Activated CD8-positive, alpha-beta T cell treated with anti-CD3 and anti-CD28 coated beads for 36 hours (primary cell): ENCODE results near the gene ACTL10. TPM values are rescaled to one million over a fixed set of nuclear protein-coding genes. Genes with fewer than 3 reads are reported as not detected.

ENCODE experiments used
- ATAC-seq: fragments of 200-7000 bp; cut with Tn5 transposase; one replicate; pipeline ENCODE4 v1.10.0; 2021; ENCODE audit warnings: mild to moderate bottlenecking, moderate library complexity
- CTCF ChIA-PET: fragments of 350-600 bp; sonication (Branson Sonifier 250); formaldehyde crosslinking; loops from one replicate; lab custom pipeline; 2021; ENCODE audit warnings: antibody characterized with exemption; lab: Charles Lee
- POLR2A ChIA-PET: fragments of 350-600 bp; sonication (Branson Sonifier 250); formaldehyde crosslinking; loops from one replicate; lab custom pipeline; 2021; ENCODE audit warnings: antibody characterized with exemption; lab: Charles Lee
- DNase-seq: peaks from one replicate; pipeline ENCODE4 v3.0.0-alpha.2; 2020
- H3K27ac Mint-ChIP-seq: one replicate; pipeline ENCODE4 v1.8.0; 2021; ENCODE audit warnings: mild to moderate bottlenecking, mixed read lengths
- H3K27me3 Mint-ChIP-seq: one replicate; pipeline ENCODE4 v1.8.0; 2021; ENCODE audit warnings: mixed read lengths
- H3K36me3 Mint-ChIP-seq: one replicate; pipeline ENCODE4 v1.8.0; 2021; ENCODE audit warnings: low read depth, mixed read lengths
- H3K4me1 Mint-ChIP-seq: one replicate; pipeline ENCODE4 v1.8.0; 2021; ENCODE audit warnings: low read depth, mixed read lengths
- H3K4me3 Mint-ChIP-seq: one replicate; pipeline ENCODE4 v1.8.0; 2021; ENCODE audit warnings: mild to moderate bottlenecking, moderate library complexity, mixed read lengths
- H3K9me3 Mint-ChIP-seq: one replicate; pipeline ENCODE4 v1.8.0; 2021; ENCODE audit warnings: mixed read lengths
- intact Hi-C: fragments of 100-400 bp; cut with micrococcal nuclease; formaldehyde crosslinking; loops from one replicate; pipeline ENCODE4 v1.10.0; 2022
- total RNA-seq, 2 experiments: library from RNA; stranded (reverse); gene quantifications; one replicate each; pipeline ENCODE4 v1.2.3, GENCODE V29; 2021
- TF ChIP-seq, protein P1 (sequence below): fragments of 200-600 bp; IDR thresholded peaks from one replicate; pipeline ENCODE4 v1.8.0; 2022; ENCODE audit warnings: antibody characterized with exemption, mild to moderate bottlenecking

The ACTL10 gene
- total RNA-seq, 2 experiments from 2014 or later: 2.4 TPM

DNA sequence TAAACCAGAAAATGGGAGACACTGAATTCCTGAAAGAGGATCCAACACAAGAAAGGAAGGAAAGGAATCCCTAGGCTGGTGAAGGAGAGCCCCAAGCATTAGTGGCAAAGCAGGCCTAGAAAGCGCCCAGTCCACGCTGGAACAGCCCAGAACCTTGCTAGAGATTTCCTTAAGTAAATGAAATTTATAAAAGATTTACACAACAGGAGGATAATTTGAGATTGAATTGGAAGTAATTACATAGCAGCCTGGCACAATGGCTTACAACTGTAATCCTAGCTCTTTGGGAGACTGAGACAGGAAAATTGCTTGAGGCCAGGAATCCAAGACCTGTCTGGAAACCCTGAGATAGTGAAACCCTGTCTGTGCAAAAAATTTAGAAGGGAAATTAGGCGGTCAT, 31.4 kb upstream of the ACTL10 start:
- no peaks in the 10 kb centered on the region for H3K27me3 Mint-ChIP-seq
- peaks cover 8% of the 10 kb centered on the region for H3K36me3 Mint-ChIP-seq
- H3K9me3 Mint-ChIP-seq: no peaks in the 10 kb centered on the region
- intact Hi-C loops: no loop called here
- H3K27ac Mint-ChIP-seq: no peak overlapping the region
- no peak overlapping the region for H3K4me3 Mint-ChIP-seq
- peaks cover 4% of the 10 kb centered on the region for H3K4me1 Mint-ChIP-seq
- POLR2A ChIA-PET: no interaction called here
- TF ChIP-seq, protein P1, sequence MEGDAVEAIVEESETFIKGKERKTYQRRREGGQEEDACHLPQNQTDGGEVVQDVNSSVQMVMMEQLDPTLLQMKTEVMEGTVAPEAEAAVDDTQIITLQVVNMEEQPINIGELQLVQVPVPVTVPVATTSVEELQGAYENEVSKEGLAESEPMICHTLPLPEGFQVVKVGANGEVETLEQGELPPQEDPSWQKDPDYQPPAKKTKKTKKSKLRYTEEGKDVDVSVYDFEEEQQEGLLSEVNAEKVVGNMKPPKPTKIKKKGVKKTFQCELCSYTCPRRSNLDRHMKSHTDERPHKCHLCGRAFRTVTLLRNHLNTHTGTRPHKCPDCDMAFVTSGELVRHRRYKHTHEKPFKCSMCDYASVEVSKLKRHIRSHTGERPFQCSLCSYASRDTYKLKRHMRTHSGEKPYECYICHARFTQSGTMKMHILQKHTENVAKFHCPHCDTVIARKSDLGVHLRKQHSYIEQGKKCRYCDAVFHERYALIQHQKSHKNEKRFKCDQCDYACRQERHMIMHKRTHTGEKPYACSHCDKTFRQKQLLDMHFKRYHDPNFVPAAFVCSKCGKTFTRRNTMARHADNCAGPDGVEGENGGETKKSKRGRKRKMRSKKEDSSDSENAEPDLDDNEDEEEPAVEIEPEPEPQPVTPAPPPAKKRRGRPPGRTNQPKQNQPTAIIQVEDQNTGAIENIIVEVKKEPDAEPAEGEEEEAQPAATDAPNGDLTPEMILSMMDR: no peak
- no peak for DNase-seq
- CTCF ChIA-PET: no interaction called here
- ATAC-seq: no peak

- Mint-ChIP-seq H3K4me3 (no peak overlapping the region), H3K27me3 (no peaks in the 10 kb centered on the region), H3K36me3 (peaks cover 4% of the 10 kb centered on the region), H3K4me1 (peaks cover 4% of the 10 kb centered on the region), H3K27ac (no peak overlapping the region), H3K9me3 (no peaks in the 10 kb centered on the region)
- ATAC-seq (no peak), DNase-seq (no peak)
- CTCF ChIA-PET: no interaction called here
- intact Hi-C loops: no loop called here
- TF ChIP-seq, protein P1: no peak
- POLR2A ChIA-PET: no interaction called here
These were observed 30.0 kb upstream of the ACTL10 start for GRCh38 chr20:33636776-33637175.

- TF ChIP-seq, protein P1: no peak
- no peak for DNase-seq
- intact Hi-C loops: no loop called here
- CTCF ChIA-PET: no interaction called here
- Mint-ChIP-seq H3K4me3 (no peak overlapping the region), H3K27ac (no peak overlapping the region), H3K4me1 (no peaks in the 10 kb centered on the region), H3K9me3 (no peaks in the 10 kb centered on the region), H3K36me3 (peaks cover 5% of the 10 kb centered on the region), H3K27me3 (no peaks in the 10 kb centered on the region)
- POLR2A ChIA-PET: no interaction called here
- no peak for ATAC-seq
These were observed 26.5 kb upstream of the ACTL10 start for GRCh38 chr20:33640287-33640686.

DNA sequence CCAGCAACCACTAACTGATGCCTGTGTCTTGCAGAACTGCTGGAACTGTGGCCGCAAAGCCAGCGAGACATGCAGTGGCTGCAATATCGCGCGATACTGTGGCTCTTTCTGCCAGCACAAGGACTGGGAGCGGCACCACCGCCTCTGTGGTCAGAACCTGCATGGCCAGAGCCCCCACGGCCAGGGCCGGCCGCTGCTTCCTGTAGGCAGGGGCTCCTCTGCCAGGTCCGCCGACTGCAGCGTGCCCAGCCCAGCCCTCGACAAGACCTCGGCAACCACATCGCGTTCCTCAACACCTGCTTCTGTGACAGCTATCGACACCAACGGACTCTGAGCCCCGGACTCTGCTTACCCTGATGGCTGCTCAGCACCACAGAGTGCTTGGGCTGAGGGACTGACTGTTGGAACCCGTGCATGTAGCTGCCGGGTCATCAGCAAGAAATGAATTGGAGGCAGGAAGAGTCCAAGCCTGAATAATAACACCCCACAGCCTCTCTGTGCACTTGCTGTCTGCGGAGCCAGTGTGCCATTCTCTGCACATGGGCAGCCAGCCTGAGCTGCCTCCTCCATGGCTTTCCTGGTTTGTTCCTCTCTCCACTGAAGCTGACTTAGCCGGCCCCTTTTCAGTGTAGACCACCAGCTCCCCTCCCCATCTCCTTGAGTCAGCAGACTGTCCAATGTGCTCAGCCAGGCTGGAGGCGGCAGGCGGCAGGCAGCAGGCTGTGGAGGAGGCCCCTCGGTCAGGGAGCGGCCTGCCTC, 22.3 kb upstream of the ACTL10 start:
- ChIA-PET CTCF (no interaction called here), POLR2A (no interaction called here)
- ATAC-seq (no peak), DNase-seq (no peak)
- Mint-ChIP-seq H3K9me3 (no peaks in the 10 kb centered on the region), H3K4me1 (peaks cover 18% of the 10 kb centered on the region), H3K4me3 (no peak overlapping the region), H3K27ac (no peak overlapping the region), H3K27me3 (no peaks in the 10 kb centered on the region), H3K36me3 (peaks cover 9% of the 10 kb centered on the region)
- intact Hi-C loops: no loop called here
- TF ChIP-seq, protein P1: no peak

DNA sequence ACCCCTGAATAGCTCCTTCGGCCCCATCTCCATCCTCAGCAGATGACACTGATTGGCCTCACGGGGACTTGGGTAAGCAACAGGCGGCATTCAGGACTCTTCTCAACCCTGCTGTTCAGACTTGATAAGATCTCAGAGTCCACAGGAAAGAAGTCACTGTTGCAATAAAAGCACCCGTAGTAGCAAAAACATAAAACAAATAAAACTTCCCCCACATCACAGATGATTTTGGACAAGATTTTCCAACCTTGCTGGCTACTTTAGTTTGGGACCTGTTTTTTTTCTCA, 21.7 kb upstream of the ACTL10 start:
- TF ChIP-seq, protein P1: no peak
- ChIA-PET POLR2A (no interaction called here), CTCF (no interaction called here)
- Mint-ChIP-seq H3K36me3 (peaks cover 9% of the 10 kb centered on the region), H3K4me1 (peaks cover 22% of the 10 kb centered on the region), H3K27me3 (no peaks in the 10 kb centered on the region), H3K9me3 (no peaks in the 10 kb centered on the region), H3K27ac (no peak overlapping the region), H3K4me3 (no peak overlapping the region)
- intact Hi-C loops: no loop called here
- DNase-seq (no peak), ATAC-seq (no peak)
